HAP-1 (cell line): ENCODE measurements around the gene CDK3.

ENCODE experiments used
- DNase-seq, 2 experiments: peaks; one replicate each; pipeline ENCODE4 v3.0.0-alpha.2; 2016 to 2020; ENCODE audit warnings: low spot score in 2 of 2
- H3K27me3 ChIP-seq: fragments of 250-450 bp; sonication (Bioruptor Pico); 2 replicates; pipeline ENCODE4 v1.5.1; 2020; ENCODE audit warnings: low read depth, mild to moderate bottlenecking, moderate library complexity
- H3K36me3 ChIP-seq: fragments of 250-450 bp; sonication (Bioruptor Pico); replicated peaks from 2 replicates; pipeline ENCODE4 v1.5.1; 2020; ENCODE audit warnings: mild to moderate bottlenecking
- H3K4me1 ChIP-seq: fragments of 250-450 bp; sonication (Bioruptor Pico); 2 replicates; pipeline ENCODE4 v1.5.1; 2020; ENCODE audit warnings: mild to moderate bottlenecking
- H3K4me3 ChIP-seq: fragments of 250-450 bp; sonication (Bioruptor Pico); 2 replicates; pipeline ENCODE4 v1.5.1; 2020; ENCODE audit warnings: mild to moderate bottlenecking, moderate library complexity
- H3K9me3 ChIP-seq: fragments of 250-450 bp; sonication (Bioruptor Pico); 2 replicates; pipeline ENCODE4 v1.5.1; 2020; ENCODE audit warnings: mild to moderate bottlenecking, moderate library complexity
- in situ Hi-C: fragments of 300-500 bp; cut with MboI; formaldehyde crosslinking; loops from 3 replicates; pipeline ENCODE4 v1.14.3; 2020; ENCODE audit warnings: low sequenced_read_pairs, inconsistent platforms, mixed read lengths

The CDK3 gene

DNA sequence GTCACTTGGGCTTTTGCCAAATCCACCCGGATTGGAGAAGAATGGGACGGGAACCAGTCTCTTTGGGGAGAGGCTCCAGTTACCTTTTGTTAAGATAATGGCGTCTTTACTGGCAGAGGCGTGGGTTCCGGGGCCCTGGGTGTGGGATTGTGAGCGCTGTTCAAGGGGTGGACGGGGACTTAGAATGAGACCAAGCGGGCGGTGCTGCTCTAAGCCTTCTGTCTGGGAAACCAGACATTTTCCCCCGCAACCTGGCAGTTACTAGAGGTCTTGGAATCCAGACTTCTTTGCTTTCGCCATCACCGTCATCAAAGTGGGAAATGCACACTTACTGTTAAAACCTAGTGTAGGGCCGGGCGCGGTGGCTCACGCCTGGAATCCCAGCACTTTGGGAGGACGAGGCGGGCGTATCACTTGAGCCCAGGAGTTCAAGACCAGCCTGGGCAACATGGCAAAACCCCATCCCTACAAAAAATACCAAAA, 20.9 kb upstream of the CDK3 start:
- Histone ChIP-seq H3K9me3 (no peaks in the 10 kb centered on the region), H3K27me3 (no peaks in the 10 kb centered on the region), H3K36me3 (0 out of 2 replicates have a peak, but pooled peaks cover 4% of the 10 kb centered on the region), H3K4me1 (peaks cover 66% of the 10 kb centered on the region), H3K4me3 (peak overlapping the region; percentile 73)
- peak in 1 of 2 experiments; percentile 99 for DNase-seq
- in situ Hi-C loops: no loop called here

DNA sequence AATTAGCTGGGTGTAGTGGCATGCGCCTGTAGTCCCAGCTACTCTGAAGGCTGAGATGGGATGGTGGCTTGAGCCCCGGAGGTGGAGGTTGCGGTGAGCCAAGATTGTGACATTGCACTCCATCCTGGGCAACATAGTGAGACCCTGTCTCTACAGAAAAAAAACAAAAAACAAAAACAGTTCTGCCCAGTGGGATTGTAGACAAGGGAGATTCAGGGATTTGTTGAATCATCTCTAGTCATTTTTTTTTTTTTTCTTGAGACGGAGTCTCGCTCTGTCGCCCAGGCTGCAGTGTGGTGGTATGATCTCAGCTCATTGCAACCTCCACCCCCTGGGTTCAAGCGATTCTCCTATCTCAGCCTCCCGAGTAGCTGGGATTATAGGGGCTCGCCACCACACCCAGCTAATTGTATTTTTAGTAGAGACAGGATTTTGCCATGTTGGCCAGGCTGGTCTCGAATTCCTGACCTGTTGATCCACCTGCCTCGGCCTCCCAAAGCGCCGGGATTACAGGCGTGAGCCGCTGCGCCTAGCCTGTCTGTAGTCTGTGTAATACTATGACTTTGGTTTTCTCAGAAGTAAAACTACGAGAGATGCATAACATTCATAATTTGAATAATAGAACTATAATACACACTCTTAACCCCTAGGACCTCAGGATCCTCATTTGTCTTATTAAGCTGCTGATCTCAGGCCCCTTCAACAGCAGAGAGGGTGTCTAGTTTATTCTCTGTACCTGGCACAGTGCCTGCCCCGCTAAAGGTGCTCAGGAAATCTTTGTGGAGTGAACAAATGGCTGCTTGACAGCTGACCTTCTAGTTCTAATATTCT, 20.3 kb upstream of the CDK3 start:
- Histone ChIP-seq H3K9me3 (no peaks in the 10 kb centered on the region), H3K4me1 (peaks cover 68% of the 10 kb centered on the region), H3K4me3 (peak overlapping the region; percentile 73), H3K27me3 (no peaks in the 10 kb centered on the region), H3K36me3 (0 out of 2 replicates have a peak, but pooled peaks cover 4% of the 10 kb centered on the region)
- peak in 1 of 2 experiments; percentile 52 for DNase-seq
- in situ Hi-C loops: no loop called here

DNA sequence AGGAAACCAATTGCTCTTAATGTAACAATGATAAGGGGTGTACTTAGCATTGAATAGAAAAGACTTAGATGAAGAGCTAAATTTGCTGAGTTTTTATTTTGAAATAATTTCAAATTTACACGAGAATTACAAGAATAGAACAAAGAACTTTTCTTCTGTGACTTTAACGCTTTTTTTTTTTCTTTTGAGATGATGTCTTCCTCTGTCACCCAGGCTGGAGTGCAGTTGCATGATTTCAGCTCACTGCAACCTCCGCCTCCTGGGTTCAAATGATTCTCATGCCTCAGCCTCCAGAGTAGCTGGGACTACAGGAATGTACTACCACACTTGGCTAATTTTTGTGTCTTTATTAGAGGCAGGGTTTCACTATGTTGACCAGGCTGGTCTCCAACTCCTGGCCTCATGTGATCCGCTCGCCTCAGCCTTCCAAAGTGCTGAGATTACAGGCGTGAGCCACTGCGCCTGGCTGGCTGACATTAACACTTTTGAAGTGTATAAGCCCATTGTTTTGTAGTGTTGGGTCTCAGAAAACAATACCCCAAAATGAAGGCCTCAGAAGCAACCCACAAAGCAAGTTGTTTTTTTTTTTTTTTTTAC, 19.5 kb upstream of the CDK3 start:
- no peak for DNase-seq
- H3K27me3 ChIP-seq: no peaks in the 10 kb centered on the region
- H3K4me3 ChIP-seq: no peak overlapping the region
- 0 out of 2 replicates have a peak, but pooled peaks cover 4% of the 10 kb centered on the region for H3K36me3 ChIP-seq
- peaks cover 62% of the 10 kb centered on the region for H3K4me1 ChIP-seq
- in situ Hi-C loops: no loop called here
- no peaks in the 10 kb centered on the region for H3K9me3 ChIP-seq

DNA sequence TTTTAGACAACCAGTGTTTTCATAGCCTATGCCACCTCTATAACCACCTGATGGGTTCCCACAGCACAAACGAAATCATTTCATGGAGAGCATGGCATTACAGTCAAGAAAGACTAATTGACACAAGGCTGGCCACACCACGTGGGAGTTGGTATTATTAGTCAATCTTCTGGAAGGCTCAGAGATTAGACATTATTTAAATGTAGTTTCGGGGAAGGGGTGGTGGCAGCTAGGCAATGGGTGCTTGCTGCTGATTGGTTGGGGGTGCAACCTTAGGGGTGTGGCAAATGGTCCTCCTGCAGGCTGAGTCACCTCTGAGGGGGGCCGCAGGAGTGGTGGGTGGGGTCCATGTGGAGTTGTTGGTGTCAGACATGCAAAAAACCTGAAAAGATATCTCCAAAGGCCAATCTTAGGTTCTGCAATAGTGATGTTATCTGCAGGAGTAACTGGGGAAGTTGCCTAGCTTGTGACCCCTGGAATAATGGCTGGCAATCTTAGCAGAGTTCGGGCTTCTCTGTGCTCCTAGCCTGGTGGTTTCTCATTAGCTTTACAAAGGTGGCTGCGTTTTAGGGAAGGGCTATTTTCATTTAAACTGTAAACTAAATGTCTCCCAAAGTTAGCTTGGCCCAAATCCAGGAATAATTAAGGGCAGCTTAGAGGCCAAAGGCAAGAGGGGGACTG, 17.0 kb upstream of the CDK3 start:
- Histone ChIP-seq H3K36me3 (no peaks in the 10 kb centered on the region), H3K27me3 (no peaks in the 10 kb centered on the region), H3K9me3 (no peaks in the 10 kb centered on the region), H3K4me1 (peaks cover 49% of the 10 kb centered on the region), H3K4me3 (no peak overlapping the region)
- DNase-seq: peak; percentile 92 to 93
- in situ Hi-C loops: no loop called here

DNA sequence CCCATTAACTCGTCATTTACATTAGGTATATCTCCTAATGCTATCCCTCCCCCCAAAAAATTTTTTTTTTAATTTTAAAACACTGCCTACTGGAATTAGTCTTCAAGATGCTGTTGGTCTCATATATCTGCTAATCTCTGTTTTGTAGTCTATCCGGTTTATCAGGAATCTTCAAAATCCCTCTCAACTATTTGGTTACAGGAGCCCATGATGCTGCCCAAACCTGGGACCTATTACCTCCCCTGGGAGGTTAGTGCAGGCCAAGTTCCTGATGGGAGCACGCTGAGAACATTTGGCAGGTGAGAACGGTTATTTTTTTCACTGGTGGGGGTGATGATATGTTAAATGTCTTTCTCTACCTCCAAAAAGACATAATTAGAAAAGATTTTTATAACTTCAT, 14.7 kb upstream of the CDK3 start:
- H3K27me3 ChIP-seq: no peaks in the 10 kb centered on the region
- in situ Hi-C loops: no loop called here
- no peaks in the 10 kb centered on the region for H3K36me3 ChIP-seq
- no peak overlapping the region for H3K4me3 ChIP-seq
- H3K4me1 ChIP-seq: peaks cover 37% of the 10 kb centered on the region
- no peak for DNase-seq
- no peaks in the 10 kb centered on the region for H3K9me3 ChIP-seq

DNA sequence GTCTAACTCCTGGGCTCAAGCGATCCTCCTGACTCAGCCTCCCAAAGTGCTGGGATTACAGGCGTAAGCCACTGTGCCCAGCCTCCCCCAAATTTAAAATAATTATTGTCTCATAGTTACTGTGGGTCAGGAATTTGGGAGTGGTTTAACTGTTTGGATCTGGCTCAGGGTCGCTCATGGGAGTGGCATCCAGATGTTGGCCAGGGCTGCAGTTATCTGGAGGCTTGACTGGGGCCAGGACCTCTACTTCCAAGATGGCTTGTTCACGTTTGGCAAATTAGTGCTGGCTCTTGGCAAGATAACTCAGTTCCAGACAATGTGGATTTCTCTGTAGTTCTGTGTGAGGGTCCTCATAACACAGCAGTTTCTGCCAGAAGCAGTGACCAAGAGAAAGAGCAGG, 13.6 kb upstream of the CDK3 start:
- in situ Hi-C loops: no loop called here
- H3K36me3 ChIP-seq: no peaks in the 10 kb centered on the region

DNA sequence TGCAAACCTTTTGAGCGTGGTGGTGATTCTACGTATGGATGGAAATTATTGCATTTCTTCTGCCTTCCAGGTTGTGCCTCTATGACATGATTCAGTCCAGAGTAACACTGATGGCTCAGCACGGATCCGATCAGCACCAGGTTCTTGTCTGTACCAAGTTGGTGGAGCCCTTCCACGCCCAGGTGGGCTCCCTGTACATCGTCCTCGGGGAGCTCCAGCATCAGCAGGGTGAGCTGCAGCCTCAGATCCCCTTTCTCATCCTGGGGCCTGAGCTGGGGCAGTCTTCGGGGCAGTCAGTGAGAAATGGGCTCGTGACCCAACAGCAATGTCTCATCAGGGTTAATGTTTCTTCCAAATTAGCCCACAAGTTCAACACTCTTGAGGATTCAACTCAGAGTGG, 9.3 kb upstream of the CDK3 start:
- Histone ChIP-seq H3K9me3 (no peaks in the 10 kb centered on the region), H3K4me1 (no peaks in the 10 kb centered on the region), H3K36me3 (no peaks in the 10 kb centered on the region), H3K4me3 (no peak overlapping the region), H3K27me3 (no peaks in the 10 kb centered on the region)
- in situ Hi-C loops: no loop called here
- DNase-seq: no peak

More for the DNA sequence above, 13.6 kb upstream of the CDK3 start:
- peaks cover 28% of the 10 kb centered on the region for H3K4me1 ChIP-seq
- H3K9me3 ChIP-seq: no peaks in the 10 kb centered on the region
- no peak overlapping the region for H3K4me3 ChIP-seq
- DNase-seq: no peak
- no peaks in the 10 kb centered on the region for H3K27me3 ChIP-seq

DNA sequence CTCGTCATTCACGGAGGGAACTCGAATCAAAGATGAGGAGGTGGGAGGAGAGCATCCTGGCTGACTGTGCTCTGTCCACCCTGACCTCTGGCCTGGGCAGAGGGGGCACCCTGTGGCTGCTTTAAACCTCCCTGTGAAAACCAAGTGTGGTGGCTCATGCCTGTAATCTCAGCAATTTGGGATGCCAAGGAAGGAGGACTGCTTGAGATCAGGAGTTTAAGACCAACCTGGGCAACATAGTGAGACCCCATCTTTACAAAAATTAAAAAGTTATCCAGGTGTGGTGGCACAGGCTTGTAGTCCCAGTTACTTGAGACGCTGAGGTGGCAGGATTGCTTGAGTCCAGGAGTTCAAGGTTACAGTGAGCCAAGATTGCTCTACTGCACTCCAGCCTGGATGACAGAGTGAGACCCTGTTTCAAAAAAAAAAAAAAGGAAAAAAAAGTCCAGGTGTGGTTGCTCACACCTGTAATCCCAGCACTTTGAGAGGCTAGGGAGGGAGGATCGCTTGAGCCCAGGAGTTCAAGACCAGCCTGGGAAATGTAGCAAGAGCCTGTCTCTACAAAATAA, 5.8 kb upstream of the CDK3 start:
- Histone ChIP-seq H3K4me3 (no peak overlapping the region), H3K27me3 (no peaks in the 10 kb centered on the region), H3K4me1 (peaks cover 3% of the 10 kb centered on the region; the same call in 1 of the 2 replicates), H3K36me3 (no peaks in the 10 kb centered on the region; the same call in 1 of the 2 replicates), H3K9me3 (no peaks in the 10 kb centered on the region)
- no peak for DNase-seq
- in situ Hi-C loops: no loop called here

DNA sequence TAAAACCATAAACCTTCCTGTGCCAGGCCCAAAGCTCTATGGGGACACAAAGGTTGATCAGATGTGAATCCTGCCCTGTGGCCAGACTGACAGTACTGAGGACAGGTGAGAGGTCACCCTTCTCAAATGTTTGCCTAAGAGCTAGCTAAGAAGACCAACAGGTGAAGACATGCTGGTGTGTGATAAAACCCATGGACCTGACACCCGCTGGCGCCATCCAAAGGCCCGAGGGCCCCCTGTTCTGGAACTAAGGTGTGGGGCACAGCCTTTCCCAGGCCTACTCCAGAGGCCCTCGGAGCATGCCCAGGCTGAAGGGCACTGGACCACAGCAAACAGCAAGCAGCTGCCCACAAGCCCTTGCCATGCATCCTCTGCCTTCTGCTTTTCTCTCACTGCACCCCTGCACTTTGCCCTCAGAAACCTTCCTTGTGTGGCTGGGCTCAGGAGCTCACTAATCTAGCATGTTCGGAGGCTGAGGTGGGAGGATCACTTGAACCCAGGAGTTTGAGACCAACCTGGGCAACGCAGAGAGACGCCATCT, 5.2 kb upstream of the CDK3 start:
- Histone ChIP-seq H3K4me3 (no peak overlapping the region), H3K9me3 (no peaks in the 10 kb centered on the region), H3K4me1 (peaks cover 6% of the 10 kb centered on the region; the same call in 1 of the 2 replicates), H3K36me3 (no peaks in the 10 kb centered on the region; the same call in 1 of the 2 replicates), H3K27me3 (no peaks in the 10 kb centered on the region)
- no peak for DNase-seq
- in situ Hi-C loops: no loop called here

DNA sequence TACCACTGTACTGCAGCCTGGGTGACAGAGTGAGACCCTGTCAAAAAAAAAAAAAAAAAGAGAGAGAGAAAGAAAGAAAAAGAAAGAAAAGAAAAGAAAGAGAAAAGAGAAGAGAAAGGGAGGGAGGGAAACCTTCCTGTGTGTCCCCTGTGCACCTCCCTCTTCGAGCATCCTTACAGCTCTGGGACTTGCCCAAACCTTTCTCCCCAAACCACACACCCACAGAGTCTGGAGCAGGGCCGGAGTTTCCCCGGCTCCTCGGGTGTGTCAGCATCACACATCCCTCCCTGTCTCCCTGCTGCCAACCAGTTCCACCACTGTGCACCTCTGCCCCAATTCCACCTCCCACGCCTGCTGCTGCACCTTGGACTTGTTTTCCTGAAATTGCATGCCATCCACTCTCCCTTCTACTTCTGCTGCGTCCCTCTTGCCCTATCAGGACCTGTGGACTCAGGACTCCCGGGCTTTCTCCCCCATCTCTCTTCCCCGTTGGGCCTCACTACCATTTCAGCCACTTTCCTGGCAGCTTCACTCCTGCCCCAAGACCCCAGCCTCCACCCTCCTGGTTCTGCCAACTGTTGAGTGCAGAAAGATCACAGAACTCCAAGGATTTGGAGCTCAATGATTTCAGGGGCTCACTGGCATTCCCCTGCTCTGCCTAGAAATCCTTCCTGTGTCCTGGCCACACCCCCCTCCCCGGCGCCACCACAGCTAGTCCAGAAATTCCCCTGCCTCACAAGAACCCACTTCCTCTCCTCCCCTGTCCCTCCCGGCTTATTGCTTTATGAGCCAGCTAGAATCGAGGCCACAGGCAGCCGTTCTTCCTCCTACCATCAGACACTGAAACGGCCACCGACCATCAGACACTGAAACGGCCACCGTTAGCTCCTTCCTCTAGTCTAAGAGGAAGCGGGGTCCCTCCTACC, 3.7 kb upstream of the CDK3 start:
- no peaks in the 10 kb centered on the region; the same call in 1 of the 2 replicates for H3K36me3 ChIP-seq
- no peak overlapping the region for H3K4me3 ChIP-seq

DNA sequence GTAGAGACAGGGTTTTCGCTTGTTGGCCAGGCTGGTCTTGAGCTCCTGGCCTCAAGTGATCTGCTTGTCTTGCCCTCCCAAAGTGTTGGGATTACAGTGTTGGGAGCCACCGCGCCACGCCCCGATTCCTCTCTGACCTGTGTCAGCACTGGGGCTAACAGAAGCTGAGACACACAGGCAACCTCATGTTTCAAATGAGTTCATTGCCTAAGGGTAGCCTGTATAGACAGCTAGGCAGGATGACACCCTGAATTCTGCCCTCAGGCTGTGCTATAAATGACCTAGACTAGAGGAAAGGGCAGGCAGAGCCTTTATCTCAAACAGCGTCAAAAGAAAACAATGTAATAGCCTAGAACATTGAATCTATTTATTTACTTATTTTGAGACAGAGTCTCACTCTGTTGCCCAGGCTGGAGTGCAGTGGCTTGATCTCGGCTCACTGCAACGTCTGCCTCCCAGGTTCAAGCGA, 2.3 kb upstream of the CDK3 start:
- Histone ChIP-seq H3K4me3 (no peak overlapping the region), H3K4me1 (peaks cover 6% of the 10 kb centered on the region; the same call in 1 of the 2 replicates), H3K36me3 (no peaks in the 10 kb centered on the region; the same call in 1 of the 2 replicates), H3K9me3 (no peaks in the 10 kb centered on the region), H3K27me3 (no peaks in the 10 kb centered on the region)
- no peak for DNase-seq
- in situ Hi-C loops: no loop called here

More for the DNA sequence above, 3.7 kb upstream of the CDK3 start:
- peaks cover 6% of the 10 kb centered on the region; the same call in 1 of the 2 replicates for H3K4me1 ChIP-seq
- DNase-seq: no peak
- no peaks in the 10 kb centered on the region for H3K9me3 ChIP-seq
- H3K27me3 ChIP-seq: no peaks in the 10 kb centered on the region
- in situ Hi-C loops: no loop called here

DNA sequence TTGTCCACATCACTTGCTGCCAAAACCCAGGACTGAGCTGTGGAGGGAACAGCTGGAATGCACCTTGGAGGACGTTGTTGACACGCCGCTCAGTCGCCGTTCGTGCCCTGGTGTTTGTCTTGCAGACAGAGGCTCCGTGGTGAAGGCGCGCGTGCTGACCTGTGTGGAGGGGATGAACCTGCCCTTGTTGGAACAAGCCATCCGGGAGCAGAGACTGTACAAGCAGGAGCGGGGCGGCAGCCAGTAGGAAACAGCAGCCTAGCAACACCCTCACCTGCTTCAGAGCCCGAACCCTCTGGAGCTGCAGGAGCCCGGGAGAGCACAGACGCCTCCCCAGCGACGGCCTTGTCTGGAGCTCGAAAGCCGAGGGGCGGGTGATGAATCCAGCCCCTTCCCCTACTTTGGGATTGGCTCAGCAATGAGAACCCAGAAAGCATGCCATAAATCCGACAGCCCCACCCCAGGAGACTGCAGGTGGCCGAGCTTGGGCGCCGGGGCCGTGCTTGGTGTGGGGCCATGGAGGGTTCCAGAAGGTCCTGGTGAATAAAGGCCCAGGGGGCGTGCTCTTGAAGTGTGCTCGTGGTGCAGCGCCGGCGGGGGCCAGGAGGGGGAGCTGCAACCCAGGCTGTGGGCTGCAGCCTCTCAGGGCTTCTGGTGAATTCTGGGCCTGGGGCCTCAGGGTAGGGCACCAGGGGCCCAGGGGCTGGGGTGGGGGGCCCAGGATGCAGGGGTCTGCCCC, 470 bp upstream of the CDK3 start:
- in situ Hi-C loops: no loop called here

More for the DNA sequence above, 470 bp upstream of the CDK3 start:
- H3K27me3 ChIP-seq: no peaks in the 10 kb centered on the region
- DNase-seq: peak in 1 of 2 experiments; percentile 86
- H3K4me3 ChIP-seq: no peak overlapping the region
- no peaks in the 10 kb centered on the region; the same call in 1 of the 2 replicates for H3K36me3 ChIP-seq
- peaks cover 6% of the 10 kb centered on the region; the same call in 1 of the 2 replicates for H3K4me1 ChIP-seq
- H3K9me3 ChIP-seq: no peaks in the 10 kb centered on the region
